Measurements from ENCODE around the gene WDR88.

- TF ChIP-seq CTCF (IDR thresholded peaks at IDR 0.05; ENCODE audit: low read depth, low read length, missing input control) (no peak), SP1 (IDR thresholded peaks at IDR 0.05) (no peak), JUND (IDR thresholded peaks at IDR 0.05) (no peak), ATF3 (IDR thresholded peaks at IDR 0.05) (no peak), HNF4A (conservative IDR thresholded peaks at IDR 0.05) (no peak), REST (IDR thresholded peaks at IDR 0.05) (no peak), EGR1 (IDR thresholded peaks at IDR 0.05; ENCODE audit: low read depth in 2 of 2) (no peak), MAX (IDR thresholded peaks at IDR 0.05) (no peak)
Measured at GRCh38 chr19:33096005-33096404, 35.9 kb upstream of the WDR88 start.
